Measurements from ENCODE around the gene SLC4A5. TPM values are rescaled to one million over a fixed set of nuclear protein-coding genes. Genes with fewer than 3 reads are reported as not detected.

Gene SLC4A5
- total RNA-seq, 1 donor from 2014 or later: 3.0 TPM

GRCh38 chr2:74387346-74387745, 44.1 kb upstream of the SLC4A5 start:
- DNase-seq (ENCODE audit: low read depth, low spot score): no peak
- TF ChIP-seq CTCF (conservative IDR thresholded peaks at IDR 0.05): no peak
- no peak overlapping the region for H3K4me3 Mint-ChIP-seq
- no peaks in the 10 kb centered on the region for H3K36me3 Mint-ChIP-seq (ENCODE audit: low read depth)
- H3K9me3 Mint-ChIP-seq: no peaks in the 10 kb centered on the region
- no peaks in the 10 kb centered on the region for H3K4me1 Mint-ChIP-seq
- no peaks in the 10 kb centered on the region for H3K27me3 Mint-ChIP-seq (ENCODE audit: low read depth)
- no peak overlapping the region for H3K27ac Mint-ChIP-seq (ENCODE audit: unreplicated experiment)

GRCh38 chr2:74385396-74385795, 42.2 kb upstream of the SLC4A5 start:
- Mint-ChIP-seq H3K4me3 (no peak overlapping the region), H3K9me3 (no peaks in the 10 kb centered on the region), H3K4me1 (peaks cover 12% of the 10 kb centered on the region), H3K36me3 (ENCODE audit: low read depth) (no peaks in the 10 kb centered on the region), H3K27me3 (ENCODE audit: low read depth) (no peaks in the 10 kb centered on the region), H3K27ac (ENCODE audit: unreplicated experiment) (no peak overlapping the region)
- DNase-seq (ENCODE audit: low read depth, low spot score): no peak
- TF ChIP-seq CTCF (conservative IDR thresholded peaks at IDR 0.05): no peak

DNA sequence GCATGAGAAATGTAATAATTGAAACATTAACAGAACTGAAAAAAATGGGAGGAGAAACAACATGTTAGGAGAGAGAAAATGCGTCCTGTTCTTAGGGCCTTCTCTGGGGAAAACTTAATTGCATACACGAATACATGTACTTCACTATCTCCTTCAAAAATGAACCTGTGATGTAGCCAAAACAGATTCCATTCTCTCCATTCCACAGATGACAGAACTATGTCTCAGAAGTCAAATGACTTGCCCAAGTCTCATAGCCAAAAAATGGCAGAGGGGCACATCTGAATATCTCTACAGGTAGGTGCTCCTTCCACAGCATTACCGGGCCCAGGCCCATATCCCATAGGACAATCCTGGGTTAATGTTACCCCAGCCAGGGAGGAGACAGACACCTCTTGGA, 40.8 kb upstream of the SLC4A5 start:
- Mint-ChIP-seq H3K9me3 (no peaks in the 10 kb centered on the region), H3K36me3 (ENCODE audit: low read depth) (no peaks in the 10 kb centered on the region), H3K4me3 (no peak overlapping the region), H3K27ac (ENCODE audit: unreplicated experiment) (no peak overlapping the region), H3K4me1 (peaks cover 20% of the 10 kb centered on the region), H3K27me3 (ENCODE audit: low read depth) (no peaks in the 10 kb centered on the region)
- no peak for DNase-seq (ENCODE audit: low read depth, low spot score)
- no peak for TF ChIP-seq CTCF (conservative IDR thresholded peaks at IDR 0.05)

DNA sequence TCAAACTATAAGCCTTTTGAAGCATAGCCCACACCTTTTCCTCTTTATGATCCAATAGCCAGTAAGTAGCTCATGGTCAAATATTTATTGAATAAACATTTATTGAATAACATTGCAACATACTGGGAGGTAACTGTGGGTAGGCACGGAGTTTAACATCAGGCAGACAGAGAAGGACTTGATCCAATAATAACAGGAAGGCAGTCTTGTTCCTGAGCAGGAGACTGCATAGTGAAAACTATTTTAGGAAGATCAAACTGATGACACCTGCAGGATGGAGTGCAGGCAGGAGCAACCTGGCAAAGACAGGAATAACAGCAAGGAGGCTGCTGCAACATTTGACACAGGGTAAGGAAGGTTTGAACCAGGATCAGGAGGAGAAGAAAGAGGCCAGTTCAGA, 40.0 kb upstream of the SLC4A5 start:
- H3K9me3 Mint-ChIP-seq: no peaks in the 10 kb centered on the region
- H3K4me1 Mint-ChIP-seq: peaks cover 20% of the 10 kb centered on the region
- no peak for DNase-seq (ENCODE audit: low read depth, low spot score)

GRCh38 chr2:74381751-74382150, 38.5 kb upstream of the SLC4A5 start:
- DNase-seq (ENCODE audit: low read depth, low spot score): no peak

More for the DNA sequence above, 40.0 kb upstream of the SLC4A5 start:
- Mint-ChIP-seq H3K27ac (ENCODE audit: unreplicated experiment) (no peak overlapping the region), H3K4me3 (no peak overlapping the region), H3K36me3 (ENCODE audit: low read depth) (no peaks in the 10 kb centered on the region), H3K27me3 (ENCODE audit: low read depth) (no peaks in the 10 kb centered on the region)
- TF ChIP-seq CTCF (conservative IDR thresholded peaks at IDR 0.05): no peak

More at GRCh38 chr2:74381751-74382150, 38.5 kb upstream of the SLC4A5 start:
- TF ChIP-seq CTCF (conservative IDR thresholded peaks at IDR 0.05): no peak
- Mint-ChIP-seq H3K4me3 (no peak overlapping the region), H3K4me1 (peaks cover 20% of the 10 kb centered on the region), H3K27ac (ENCODE audit: unreplicated experiment) (no peak overlapping the region), H3K27me3 (ENCODE audit: low read depth) (no peaks in the 10 kb centered on the region), H3K36me3 (ENCODE audit: low read depth) (no peaks in the 10 kb centered on the region), H3K9me3 (no peaks in the 10 kb centered on the region)
